ENCODE data around the gene ALPK3.
A peak's percentile ranks its signal among the peaks of the same experiment; 100 is the strongest.

Gene ALPK3, protein sequence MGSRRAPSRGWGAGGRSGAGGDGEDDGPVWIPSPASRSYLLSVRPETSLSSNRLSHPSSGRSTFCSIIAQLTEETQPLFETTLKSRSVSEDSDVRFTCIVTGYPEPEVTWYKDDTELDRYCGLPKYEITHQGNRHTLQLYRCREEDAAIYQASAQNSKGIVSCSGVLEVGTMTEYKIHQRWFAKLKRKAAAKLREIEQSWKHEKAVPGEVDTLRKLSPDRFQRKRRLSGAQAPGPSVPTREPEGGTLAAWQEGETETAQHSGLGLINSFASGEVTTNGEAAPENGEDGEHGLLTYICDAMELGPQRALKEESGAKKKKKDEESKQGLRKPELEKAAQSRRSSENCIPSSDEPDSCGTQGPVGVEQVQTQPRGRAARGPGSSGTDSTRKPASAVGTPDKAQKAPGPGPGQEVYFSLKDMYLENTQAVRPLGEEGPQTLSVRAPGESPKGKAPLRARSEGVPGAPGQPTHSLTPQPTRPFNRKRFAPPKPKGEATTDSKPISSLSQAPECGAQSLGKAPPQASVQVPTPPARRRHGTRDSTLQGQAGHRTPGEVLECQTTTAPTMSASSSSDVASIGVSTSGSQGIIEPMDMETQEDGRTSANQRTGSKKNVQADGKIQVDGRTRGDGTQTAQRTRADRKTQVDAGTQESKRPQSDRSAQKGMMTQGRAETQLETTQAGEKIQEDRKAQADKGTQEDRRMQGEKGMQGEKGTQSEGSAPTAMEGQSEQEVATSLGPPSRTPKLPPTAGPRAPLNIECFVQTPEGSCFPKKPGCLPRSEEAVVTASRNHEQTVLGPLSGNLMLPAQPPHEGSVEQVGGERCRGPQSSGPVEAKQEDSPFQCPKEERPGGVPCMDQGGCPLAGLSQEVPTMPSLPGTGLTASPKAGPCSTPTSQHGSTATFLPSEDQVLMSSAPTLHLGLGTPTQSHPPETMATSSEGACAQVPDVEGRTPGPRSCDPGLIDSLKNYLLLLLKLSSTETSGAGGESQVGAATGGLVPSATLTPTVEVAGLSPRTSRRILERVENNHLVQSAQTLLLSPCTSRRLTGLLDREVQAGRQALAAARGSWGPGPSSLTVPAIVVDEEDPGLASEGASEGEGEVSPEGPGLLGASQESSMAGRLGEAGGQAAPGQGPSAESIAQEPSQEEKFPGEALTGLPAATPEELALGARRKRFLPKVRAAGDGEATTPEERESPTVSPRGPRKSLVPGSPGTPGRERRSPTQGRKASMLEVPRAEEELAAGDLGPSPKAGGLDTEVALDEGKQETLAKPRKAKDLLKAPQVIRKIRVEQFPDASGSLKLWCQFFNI (N-terminal part only)

DNA sequence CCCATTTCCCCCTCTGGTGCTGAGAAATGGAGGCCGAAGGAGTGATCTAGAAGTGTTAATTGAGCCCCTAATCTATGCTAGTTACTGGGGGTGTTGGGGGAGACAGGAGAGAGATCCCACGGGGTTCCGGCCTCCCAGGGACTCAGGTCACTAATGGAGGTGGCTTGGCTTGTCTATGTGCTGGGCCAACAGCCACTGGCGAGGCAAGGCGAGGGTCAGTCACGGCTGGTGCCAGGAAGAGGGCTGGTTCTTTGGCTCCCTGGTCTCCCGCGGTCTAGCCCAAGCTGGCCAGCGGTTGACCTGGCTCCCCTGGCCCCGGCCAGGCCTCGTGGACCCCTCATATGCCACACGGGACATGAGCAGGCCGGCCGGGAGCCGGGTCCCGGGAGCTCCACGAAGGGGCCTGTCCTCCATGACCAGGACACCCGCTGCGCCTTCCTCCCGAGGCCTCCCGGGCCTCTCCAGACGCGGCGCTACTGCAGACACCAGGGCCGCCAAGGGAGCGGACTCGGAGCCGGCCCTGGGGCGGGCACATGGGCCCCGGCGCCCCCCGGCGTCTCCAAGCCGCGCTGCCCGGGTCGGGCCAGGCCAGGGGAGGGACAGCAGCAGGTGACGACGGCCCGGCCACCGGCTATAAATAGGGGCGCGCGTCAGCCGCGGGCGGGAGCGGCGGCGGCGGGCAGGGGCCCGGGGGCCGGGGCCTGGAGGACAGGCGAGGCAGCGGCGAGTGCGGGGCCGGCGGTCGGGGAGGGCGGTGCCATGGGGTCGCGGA lies at the start of gene ALPK3:
Gene ALPK3 (plus strand): TSS at position 663 of the 772 bp plus-strand sequence. CDS start 97 bp downstream, at position 760.
- no peak for DNase-seq

DNA sequence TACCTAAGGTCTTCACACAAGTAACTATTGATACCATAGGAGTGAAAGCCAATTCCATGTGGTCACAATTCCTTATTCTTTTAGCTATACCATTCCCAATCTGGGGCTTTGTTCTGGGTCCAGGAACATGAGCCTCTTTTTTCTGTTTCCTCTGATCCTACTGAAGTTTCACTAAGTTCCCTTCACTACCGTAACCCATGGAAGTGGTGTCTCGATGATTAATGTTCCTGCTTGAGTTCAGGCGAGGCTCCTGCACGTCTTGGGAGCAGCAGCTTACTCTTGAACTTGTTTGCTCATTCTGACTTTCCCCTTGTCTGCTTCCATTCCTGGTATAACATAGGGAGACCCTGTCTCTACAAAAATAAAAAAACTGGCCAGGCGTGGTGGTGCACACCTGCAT lies 45.1 kb upstream of the ALPK3 start:
- DNase-seq, result no peak

GRCh38 chr15:84772467-84772866 lies 44.7 kb upstream of the ALPK3 start:
- DNase-seq, result peak; percentile 49

GRCh38 chr15:84773716-84774115 lies 43.4 kb upstream of the ALPK3 start:
- DNase-seq, result peak; percentile 73

- no peak for DNase-seq
Measured at GRCh38 chr15:84775867-84776449, 41.2 kb upstream of the ALPK3 start.

GRCh38 chr15:84778194-84778593 lies 39.0 kb upstream of the ALPK3 start:
- DNase-seq, result no peak

- no peak for DNase-seq
Measured at GRCh38 chr15:84780492-84780891, 36.7 kb upstream of the ALPK3 start.

DNA sequence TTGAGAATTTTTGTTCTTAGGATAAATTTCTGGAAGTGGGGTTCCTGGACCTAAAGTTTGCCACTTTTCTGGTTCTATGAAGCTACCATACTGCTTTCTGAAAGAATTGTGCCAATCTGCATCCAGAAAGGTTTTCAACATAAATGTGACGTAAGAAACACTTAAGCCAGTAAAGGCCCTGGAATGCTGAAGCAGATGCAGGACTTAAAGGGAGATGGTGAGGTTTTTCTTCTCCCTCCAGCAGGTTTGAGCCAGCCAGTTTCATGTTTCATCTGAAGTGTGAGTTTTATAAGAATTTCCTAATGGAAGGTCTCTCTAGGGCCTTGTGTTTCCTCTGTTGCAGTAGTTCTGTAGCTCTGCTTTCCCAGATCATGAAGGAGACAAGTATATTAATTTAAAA lies 35.7 kb upstream of the ALPK3 start:
- DNase-seq, result no peak

DNA sequence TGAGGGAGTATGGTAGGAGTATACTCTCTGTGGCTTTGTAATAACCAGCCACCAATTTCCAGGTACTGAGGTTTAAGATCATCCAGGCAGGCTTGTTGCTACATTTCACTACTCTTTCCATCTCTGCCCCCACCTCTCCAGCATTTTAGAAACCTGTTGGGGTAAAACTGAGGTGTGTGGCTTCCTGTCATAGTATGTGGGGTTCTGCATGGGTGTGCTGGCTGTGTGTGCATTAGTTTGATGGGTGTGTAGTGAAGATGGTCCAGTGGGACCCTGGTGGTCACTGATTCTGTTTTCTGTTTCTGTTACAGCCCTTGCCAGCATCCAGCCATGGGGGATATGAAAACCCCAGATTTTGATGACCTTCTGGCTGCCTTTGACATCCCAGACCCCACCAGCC lies 34.8 kb upstream of the ALPK3 start:
- no peak for DNase-seq

DNA sequence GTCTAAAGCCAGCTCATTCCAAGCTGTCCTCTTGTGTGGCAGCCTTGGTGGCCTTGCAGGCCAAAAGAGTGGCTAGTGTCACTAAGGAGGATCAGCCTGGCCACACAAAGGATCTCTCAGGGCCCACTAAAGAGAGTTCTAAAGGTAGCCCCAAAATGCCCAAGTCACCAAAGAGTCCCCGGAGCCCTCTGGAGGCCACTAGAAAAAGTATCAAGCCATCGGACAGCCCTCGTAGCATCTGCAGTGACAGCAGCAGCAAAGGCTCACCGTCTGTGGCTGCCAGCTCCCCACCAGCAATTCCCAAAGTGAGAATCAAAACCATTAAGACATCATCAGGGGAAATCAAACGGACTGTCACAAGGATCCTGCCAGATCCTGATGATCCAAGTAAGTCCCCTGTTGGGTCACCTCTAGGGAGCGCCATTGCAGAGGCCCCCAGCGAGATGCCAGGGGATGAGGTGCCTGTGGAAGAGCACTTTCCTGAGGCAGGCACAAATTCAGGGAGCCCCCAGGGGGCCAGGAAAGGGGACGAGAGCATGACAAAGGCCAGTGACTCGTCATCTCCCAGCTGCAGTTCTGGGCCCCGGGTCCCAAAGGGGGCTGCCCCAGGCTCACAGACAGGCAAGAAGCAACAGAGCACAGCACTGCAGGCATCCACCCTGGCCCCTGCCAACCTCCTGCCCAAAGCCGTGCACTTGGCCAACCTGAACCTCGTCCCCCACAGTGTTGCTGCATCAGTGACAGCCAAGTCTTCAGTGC lies 33.5 kb upstream of the ALPK3 start:
- no peak for DNase-seq

- no peak for DNase-seq
Measured at GRCh38 chr15:84784262-84784661, 32.9 kb upstream of the ALPK3 start.

DNA sequence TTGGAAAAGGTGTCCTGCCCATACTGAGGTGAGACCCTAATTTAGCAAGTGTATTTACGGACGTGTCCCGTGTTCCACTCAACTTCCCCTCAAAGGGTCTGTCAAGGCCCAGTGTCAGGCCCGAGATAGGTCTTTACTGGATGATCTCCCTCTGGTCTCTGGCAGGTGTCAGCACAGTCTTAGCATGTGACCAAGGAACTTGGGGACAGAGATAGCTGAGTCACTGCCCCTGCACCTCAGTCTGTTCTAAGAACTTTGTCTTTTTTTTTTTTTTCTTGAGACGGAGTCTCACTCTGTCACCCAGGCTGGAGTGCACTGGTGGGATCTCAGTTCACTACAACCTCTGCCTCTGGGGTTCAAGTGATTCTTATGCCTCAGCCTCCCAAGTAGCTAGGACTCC lies 32.1 kb upstream of the ALPK3 start:
- no peak for DNase-seq

GRCh38 chr15:84788500-84788899 lies 28.7 kb upstream of the ALPK3 start:
- peak; percentile 54 for DNase-seq

GRCh38 chr15:84789762-84790161 lies 27.4 kb upstream of the ALPK3 start:
- no peak for DNase-seq

- DNase-seq, result no peak
Measured at GRCh38 chr15:84790676-84791075, 26.5 kb upstream of the ALPK3 start.

DNA sequence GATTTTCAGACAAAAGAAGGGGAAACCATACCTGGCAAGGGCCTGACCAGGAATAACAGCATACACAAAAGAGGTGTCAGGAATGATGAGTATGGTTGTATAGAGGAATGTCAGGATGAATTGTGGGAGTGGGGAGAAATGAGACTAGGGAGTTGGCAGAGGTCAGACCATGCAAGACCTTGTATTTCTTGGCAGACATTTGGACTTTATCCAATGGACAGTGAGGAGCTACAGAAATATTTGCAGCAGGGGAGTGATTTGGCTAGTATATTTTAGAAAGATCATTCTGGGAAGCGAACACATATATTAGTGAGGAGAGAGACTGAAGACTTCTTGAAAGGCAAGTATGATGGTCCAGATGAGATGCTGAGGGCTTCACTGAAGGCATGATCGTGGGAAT lies 25.4 kb upstream of the ALPK3 start:
- DNase-seq, result no peak

DNA sequence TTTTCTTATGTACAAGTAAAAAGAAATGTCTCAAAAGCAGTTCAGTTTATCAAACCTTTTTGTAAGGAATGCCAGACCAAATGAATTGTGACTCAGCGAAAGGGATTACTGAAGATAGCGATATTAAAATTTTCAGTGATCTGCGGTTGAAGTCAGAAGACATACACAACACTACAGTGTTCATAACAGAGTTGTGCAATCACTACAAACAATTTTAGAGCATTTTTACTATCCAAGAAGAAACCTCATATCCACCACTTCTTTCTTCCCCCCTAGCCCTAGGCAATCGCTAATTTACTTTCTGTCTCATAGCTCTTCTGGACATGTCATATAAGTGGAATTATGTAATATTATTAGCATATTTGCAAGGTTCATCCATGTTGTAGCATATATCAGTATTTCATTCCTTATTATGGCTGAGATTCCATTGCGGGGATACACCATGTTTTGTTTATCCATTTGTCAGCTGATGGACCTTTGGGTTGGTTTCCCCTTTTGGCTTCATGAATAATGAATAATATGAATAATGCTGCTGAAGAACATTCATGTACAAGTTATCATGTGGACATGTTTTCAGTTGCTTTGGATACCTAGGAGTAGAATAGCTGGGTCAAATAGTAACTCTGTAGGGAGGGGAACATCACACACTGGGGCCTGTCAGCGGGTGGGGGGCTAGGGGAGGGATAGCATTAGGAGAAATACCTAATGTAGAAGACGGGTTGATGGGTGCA lies 23.6 kb upstream of the ALPK3 start:
- no peak for DNase-seq

GRCh38 chr15:84794162-84794547 lies 23.0 kb upstream of the ALPK3 start:
- no peak for DNase-seq

- DNase-seq, result no peak
Measured at GRCh38 chr15:84795186-84795585, 22.0 kb upstream of the ALPK3 start.

DNA sequence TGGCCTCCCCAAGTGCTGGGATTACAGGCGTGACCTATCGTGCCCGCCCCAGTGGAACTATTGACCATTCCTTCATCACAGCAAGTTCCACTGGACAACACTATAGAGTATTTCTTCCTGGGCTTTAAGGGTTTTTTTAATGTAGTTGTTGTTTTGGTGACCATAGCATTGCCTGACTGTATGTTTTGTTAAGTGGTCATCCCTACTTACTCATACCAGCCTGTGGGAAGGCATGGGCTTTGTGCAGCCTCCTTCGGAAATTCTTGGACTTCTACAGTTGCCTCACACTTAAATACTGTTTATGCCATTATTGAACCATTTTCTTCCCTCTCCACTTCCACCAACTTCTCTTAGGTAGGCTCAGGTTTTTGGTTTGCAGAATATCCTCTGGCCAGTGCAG lies 19.9 kb upstream of the ALPK3 start:
- DNase-seq, result no peak
